Measurements from ENCODE around the gene CNTNAP2.

- TF ChIP-seq CTCF (conservative IDR thresholded peaks at IDR 0.05 in 1 of 2, IDR thresholded peaks at IDR 0.05 in 1 of 2; ENCODE audit: low read depth in 1 of 2, low read length in 2 of 2) (no peak), EZH2 (IDR thresholded peaks at IDR 0.05; ENCODE audit: low read length, missing control alignments) (no peak)
Observed at GRCh38 chr7:147415991-147416390, 1299.4 kb downstream of the CNTNAP2 start.

Data from fibroblast of lung (primary cell).